D341Med (cell line): ENCODE data around the gene EGLN1.

Source experiments
- DNase-seq: peaks from one replicate; pipeline ENCODE4 v3.0.0; 2012; ENCODE audit warnings: low spot score

The EGLN1 gene

GRCh38 chr1:231395998-231396390, 26.1 kb downstream of the EGLN1 start:
- DNase-seq: no peak

GRCh38 chr1:231395076-231395997, 26.8 kb downstream of the EGLN1 start:
- DNase-seq: no peak

- no peak for DNase-seq
Observed at GRCh38 chr1:231393668-231394067, 28.4 kb downstream of the EGLN1 start.

GRCh38 chr1:231392389-231393131, 29.5 kb downstream of the EGLN1 start:
- DNase-seq: no peak

GRCh38 chr1:231390071-231390470, 32.0 kb downstream of the EGLN1 start:
- DNase-seq: no peak

GRCh38 chr1:231387770-231388669, 34.1 kb downstream of the EGLN1 start:
- no peak for DNase-seq

GRCh38 chr1:231386466-231386865, 35.6 kb downstream of the EGLN1 start:
- no peak for DNase-seq

- no peak for DNase-seq
Observed at GRCh38 chr1:231385416-231385748, 36.7 kb downstream of the EGLN1 start.

- DNase-seq: no peak
Observed at GRCh38 chr1:231384696-231385415, 37.2 kb downstream of the EGLN1 start.

- no peak for DNase-seq
Observed at GRCh38 chr1:231383159-231383860, 38.8 kb downstream of the EGLN1 start.

GRCh38 chr1:231382426-231382825, 39.7 kb downstream of the EGLN1 start:
- no peak for DNase-seq

GRCh38 chr1:231381729-231382128, 40.4 kb downstream of the EGLN1 start:
- DNase-seq: no peak

GRCh38 chr1:231376875-231377549, 45.1 kb downstream of the EGLN1 start:
- no peak for DNase-seq

GRCh38 chr1:231376101-231376500, 46.0 kb downstream of the EGLN1 start:
- DNase-seq: no peak

- no peak for DNase-seq
Observed at GRCh38 chr1:231374394-231374793, 47.7 kb downstream of the EGLN1 start.

- DNase-seq: no peak
Observed at GRCh38 chr1:231372501-231372900, 49.6 kb downstream of the EGLN1 start.

GRCh38 chr1:231369282-231369681, 52.8 kb downstream of the EGLN1 start:
- DNase-seq: no peak

GRCh38 chr1:231364192-231364591, 57.9 kb downstream of the EGLN1 start:
- DNase-seq: no peak

- DNase-seq: no peak
Observed at GRCh38 chr1:231363624-231364023, 58.5 kb downstream of the EGLN1 start.

- no peak for DNase-seq
Observed at GRCh38 chr1:231362325-231362724, 59.8 kb downstream of the EGLN1 start.
